Adipose tissue (tissue), 3 donors: ENCODE data around the gene AK8. TPM values are rescaled to one million over a fixed set of nuclear protein-coding genes. Genes with fewer than 3 reads are reported as not detected.

Experiments
- H3K27ac ChIP-seq: one replicate; pipeline ENCODE4 v1.5.1; 2013; ENCODE audit warnings: low read depth, low read length
- WGBS, 3 donors: extraction: QIAGEN DNeasy Blood & Tissue Kit; methylation state at CpG; one replicate each; pipeline ENCODE4 v1.1.7; 2013; 5-methylcytosine and 5-hydroxymethylcytosine counted together
- polyA plus RNA-seq, 3 donors: library from polyadenylated mRNA; stranded (reverse); fragments of 200-250 nt; gene quantifications; one replicate each; pipeline ENCODE4 v1.2.3, GENCODE V29; 2013
- donor health status: healthy with polysubstance abuse.
- donor health status: Bipolar disorder and iron deficiency.
- donor health status: healthy.

The AK8 gene
- polyA plus RNA-seq, 3 donors: 0.12 to 0.66 TPM; not detected in 1

DNA sequence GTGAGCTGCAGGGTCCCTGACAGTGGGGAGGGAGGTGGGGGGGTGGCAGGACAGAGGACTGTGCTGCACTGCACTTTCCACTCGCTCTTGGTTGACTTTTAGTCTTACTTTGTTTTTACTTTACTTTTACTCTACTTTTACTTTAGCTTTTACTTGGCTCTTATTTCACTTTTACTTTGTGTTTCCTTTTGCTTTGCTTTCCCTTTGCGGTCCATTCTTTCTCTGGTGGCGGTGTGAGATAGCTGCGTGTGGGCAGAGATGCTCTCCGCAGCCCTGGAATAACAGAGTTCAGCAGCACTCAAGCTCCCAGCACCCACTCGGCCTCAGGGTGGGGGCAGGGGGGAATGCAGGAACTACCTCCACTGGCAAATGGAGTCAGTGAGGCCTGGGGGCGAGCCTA lies 4.7 kb downstream of the AK8 start:
- no peak overlapping the region for H3K27ac ChIP-seq
- 71 to 81% (median 80%) methylated on average over 7 of the region's 7 CpGs for WGBS, 3 donors

DNA sequence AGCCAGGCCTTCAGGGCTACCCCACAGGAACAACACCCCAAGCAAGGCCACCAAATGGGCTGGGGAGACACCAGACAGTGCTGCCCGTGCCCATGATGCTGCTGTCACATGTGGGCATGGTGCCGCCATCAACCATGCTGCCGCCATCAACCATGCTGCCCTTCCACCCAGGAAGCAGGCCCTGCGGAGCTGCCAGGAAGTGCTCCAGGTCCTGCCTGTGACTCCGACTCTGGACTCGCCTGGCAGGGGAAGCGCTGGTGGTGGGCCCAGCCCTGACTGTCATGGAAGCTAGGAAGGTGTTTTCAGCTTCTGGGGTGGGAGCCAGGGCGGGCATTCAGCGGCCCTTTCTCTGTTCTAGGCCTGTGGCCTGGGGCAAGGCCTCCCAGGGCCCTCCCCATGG lies 8.8 kb downstream of the AK8 start:
- 92 to 94% (median 94%) methylated on average over 9 of the region's 9 CpGs for WGBS, 3 donors
- no peak overlapping the region for H3K27ac ChIP-seq

- WGBS, 3 donors: 83 to 87% (median 86%) methylated on average over 8 of the region's 8 CpGs
- no peak overlapping the region for H3K27ac ChIP-seq
Measured at GRCh38 chr9:132866898-132867297, 11.2 kb downstream of the AK8 start.

DNA sequence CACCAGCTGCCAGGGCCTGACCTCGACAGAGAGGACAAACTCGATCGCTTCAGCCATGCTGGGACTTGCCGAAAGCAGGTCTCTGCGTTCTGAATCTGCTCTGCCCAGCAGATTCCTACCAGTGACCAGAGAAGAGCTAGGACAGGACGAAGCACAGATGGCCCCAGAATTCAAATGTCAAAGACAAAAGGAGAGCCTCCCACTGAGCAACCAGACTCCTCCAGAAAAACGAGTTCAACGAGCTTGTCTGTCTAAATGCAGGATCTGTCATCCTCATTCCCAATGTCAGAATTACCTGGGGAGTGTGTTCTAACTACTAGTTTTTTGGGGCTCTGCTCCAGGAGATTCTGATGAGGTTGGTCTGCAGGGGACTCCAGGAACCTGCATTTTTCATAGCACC lies 13.4 kb downstream of the AK8 start:
- 65 to 75% (median 69%) methylated on average over 8 of the region's 8 CpGs for WGBS, 3 donors

DNA sequence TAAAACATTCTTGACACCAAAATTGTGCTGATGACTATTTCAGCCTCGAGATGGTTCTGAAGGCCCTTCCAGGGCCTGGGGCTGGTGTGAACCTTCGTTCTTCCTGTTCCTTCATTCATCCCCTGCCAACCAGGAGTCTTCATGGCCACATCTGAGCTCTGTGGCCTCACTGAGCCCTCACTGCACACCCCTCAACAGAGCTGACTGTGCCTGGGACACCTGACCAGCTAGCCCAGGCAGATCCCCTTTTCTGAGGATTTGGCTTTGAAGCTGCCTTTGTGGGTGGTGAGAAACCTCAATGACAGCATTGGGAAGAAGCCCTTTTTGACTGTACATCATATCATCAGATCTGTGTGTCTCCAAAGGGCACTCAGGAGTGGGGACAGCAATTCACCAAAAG lies 13.8 kb downstream of the AK8 start:
- no peak overlapping the region for H3K27ac ChIP-seq
- WGBS, 3 donors: 74 to 80% (median 77%) methylated on average over 2 of the region's 2 CpGs

More for the DNA sequence above, 13.4 kb downstream of the AK8 start:
- no peak overlapping the region for H3K27ac ChIP-seq

GRCh38 chr9:132863096-132863495 lies 15.0 kb downstream of the AK8 start:
- WGBS, 3 donors: 86 to 93% (median 90%) methylated on average over 12 of the region's 12 CpGs
- no peak overlapping the region for H3K27ac ChIP-seq

DNA sequence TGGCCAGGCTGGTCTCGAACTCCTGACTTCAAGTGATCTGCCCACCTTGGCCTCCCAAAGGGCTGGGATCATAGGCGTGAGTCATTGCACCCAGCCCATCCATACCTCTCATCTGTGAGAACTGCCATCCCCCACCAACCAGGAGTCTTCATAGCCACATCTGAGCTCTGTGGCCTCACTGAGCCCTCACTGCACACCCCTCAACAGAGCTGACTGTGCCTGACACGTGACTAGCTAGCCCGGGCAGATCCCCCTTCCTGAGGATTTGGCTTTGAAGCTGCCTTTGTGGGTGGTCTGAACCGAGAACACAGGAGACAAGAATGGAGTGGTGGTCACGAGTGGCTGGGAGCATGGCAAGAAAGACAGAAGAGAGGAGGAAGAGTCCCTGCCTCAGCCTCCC lies 15.6 kb downstream of the AK8 start:
- no peak overlapping the region for H3K27ac ChIP-seq
- WGBS, 3 donors: 78 to 80% (median 78%) methylated on average over 6 of the region's 6 CpGs

GRCh38 chr9:132861666-132862065 lies 16.4 kb downstream of the AK8 start:
- 93 to 95% (median 94%) methylated on average over 3 of the region's 3 CpGs for WGBS, 3 donors
- H3K27ac ChIP-seq: no peak overlapping the region

DNA sequence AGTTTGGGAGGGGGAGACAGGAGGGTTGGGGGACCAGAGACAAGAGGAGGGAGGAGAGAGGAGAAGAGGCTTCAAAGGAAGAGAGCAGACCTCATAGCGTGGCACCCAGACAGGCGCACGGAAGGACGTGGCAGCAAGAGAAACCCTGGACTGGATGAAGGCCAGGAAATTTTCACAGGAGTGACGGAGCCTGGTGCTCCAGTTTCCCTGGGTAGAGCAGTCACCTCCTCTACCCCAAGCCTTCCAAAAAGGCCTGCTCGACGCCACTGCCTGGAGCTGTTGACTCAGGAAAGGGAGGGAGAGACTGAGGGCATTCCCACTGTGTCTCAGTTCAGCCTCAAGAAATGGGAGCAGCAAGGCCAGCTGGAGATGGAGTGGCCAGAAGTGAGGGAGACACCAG lies 19.3 kb downstream of the AK8 start:
- WGBS, 3 donors: 51 to 81% (median 67%) methylated on average over 7 of the region's 7 CpGs
- H3K27ac ChIP-seq: no peak overlapping the region

GRCh38 chr9:132857616-132858342 lies 20.3 kb downstream of the AK8 start:
- WGBS, 3 donors: 56 to 64% (median 59%) methylated on average over 24 of the region's 24 CpGs
- no peak overlapping the region for H3K27ac ChIP-seq

GRCh38 chr9:132857031-132857430 lies 21.1 kb downstream of the AK8 start:
- no peak overlapping the region for H3K27ac ChIP-seq

GRCh38 chr9:132855904-132856303 lies 22.2 kb downstream of the AK8 start:
- no peak overlapping the region for H3K27ac ChIP-seq
- 86 to 91% (median 90%) methylated on average over 5 of the region's 5 CpGs for WGBS, 3 donors

More at GRCh38 chr9:132857031-132857430, 21.1 kb downstream of the AK8 start:
- WGBS, 3 donors: 36 to 71% (median 44%) methylated on average over 6 to 8 of the region's 8 CpGs

DNA sequence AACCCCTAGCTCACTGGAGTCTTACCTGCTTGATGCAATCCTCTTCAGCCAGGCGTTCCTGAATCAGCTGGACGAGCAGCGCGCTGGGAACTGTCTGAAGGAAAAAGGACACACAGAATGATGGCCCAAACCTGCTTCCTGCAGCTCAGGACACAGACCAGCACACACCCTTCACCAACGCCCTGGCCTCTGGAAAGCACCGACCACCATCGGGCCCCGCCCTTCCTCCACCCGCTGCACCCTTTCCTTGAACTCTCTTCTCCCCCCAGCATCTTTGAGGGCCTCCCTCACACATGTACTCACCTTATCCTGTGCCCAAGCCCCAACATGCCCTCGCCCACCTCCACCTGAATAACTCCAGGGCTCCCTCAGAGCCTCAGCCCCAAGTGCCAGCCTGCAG lies 23.3 kb downstream of the AK8 start:
- WGBS, 3 donors: 69 to 82% (median 79%) methylated on average over 10 of the region's 10 CpGs
- H3K27ac ChIP-seq: no peak overlapping the region

GRCh38 chr9:132853482-132853881 lies 24.6 kb downstream of the AK8 start:
- H3K27ac ChIP-seq: no peak overlapping the region
- 90 to 98% (median 93%) methylated on average over 4 of the region's 4 CpGs for WGBS, 3 donors

DNA sequence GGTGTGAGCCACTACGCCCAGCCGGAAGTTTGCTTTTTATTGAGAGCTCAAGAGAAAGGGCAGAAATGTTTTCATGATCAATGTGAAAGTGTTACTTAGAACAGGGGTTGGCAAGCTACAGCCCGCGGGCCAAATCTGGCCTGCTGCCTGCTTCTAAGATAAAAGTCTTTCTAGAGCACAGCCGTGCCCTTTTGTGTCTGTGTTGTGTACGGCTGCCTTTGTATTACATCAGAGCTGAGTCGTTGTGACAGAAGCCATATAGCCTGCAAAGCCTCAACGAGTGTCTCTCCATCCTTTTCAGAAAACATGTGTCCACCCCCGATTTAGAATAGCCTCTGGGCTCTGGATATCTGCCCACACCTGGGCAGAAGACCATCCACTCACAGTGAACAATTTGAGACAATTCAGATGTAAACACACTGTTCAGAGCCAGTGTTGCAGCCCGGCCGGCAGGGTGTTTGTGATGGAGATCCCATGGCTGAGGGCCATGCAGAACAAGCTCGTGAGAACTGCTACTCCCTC lies 28.8 kb downstream of the AK8 start:
- H3K27ac ChIP-seq: no peak overlapping the region
- whole genome bisulfite sequencing, 3 donors: 53 to 70% (median 66%) methylated on average over 12 of the region's 12 CpGs

GRCh38 chr9:132846918-132847515 lies 31.1 kb downstream of the AK8 start:
- WGBS, 3 donors: 87 to 92% (median 88%) methylated on average over 15 of the region's 15 CpGs

DNA sequence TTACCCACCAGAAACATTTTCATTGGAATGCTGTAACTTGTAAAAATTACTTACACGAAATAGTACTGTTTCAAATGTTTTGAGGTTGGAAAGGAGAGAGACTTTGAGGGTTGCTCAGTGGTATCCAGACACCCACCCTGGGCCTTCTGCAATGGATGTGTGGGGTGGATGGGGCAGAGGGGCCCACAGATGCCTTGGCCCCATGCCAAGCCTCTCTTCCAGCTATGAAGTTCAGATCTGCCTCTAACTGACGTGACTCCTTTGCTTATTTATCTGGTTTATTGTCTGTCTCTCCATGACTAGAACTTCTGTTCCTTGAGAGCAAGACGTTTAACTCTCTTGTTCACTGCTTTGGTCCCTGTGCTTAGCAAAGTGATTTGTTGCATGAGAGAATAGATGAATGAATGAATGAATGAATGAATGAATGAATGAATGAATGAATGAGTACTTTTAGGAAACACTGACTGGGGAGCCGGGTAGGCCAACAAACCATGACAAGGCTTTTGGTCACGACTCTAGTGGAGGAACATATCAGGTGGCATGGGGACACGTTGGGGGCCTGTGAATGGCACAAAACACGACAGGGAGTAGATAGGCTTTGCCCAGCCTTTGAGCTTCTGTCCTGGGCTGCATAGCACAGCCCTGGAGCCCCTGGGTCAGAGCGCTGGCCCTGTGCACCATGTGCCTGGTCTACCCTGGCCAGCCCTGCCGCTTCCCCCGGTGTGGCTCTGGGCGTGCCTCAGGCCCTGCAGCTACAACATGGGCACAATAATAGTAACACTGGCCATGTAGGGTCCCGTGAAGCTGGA lies 31.8 kb downstream of the AK8 start:
- no peak overlapping the region for H3K27ac ChIP-seq
- 88 to 89% (median 88%) methylated on average over 12 of the region's 12 CpGs for WGBS, 3 donors

More at GRCh38 chr9:132846918-132847515, 31.1 kb downstream of the AK8 start:
- H3K27ac ChIP-seq: no peak overlapping the region

- 80 to 85% (median 83%) methylated on average over 5 of the region's 5 CpGs for WGBS, 3 donors
Measured at GRCh38 chr9:132842124-132843044, 35.7 kb downstream of the AK8 start.

More at GRCh38 chr9:132842124-132843044, 35.7 kb downstream of the AK8 start:
- no peak overlapping the region for H3K27ac ChIP-seq
